Pulmonary artery endothelial cell (primary cell): ENCODE measurements around the gene ACTL7B. TPM values are rescaled to one million over a fixed set of nuclear protein-coding genes. Genes with fewer than 3 reads are reported as not detected.
A peak's percentile ranks its signal among the peaks of the same experiment; 100 is the strongest.
"Not testable (repeated sequence)": the region's sequence is repeated elsewhere in the genome, so short reads cannot be mapped to it uniquely, and the experiment has no call there.

Experiments
- DNase-seq: peaks from one replicate; pipeline ENCODE4 v3.0.0-alpha.2; 2011; ENCODE audit warnings: low read depth, low spot score
- total RNA-seq: library from RNA; depleted of rRNA; stranded (reverse); fragments of >200 nt; gene quantifications from 2 replicates; pipeline ENCODE4 v1.2.3, GENCODE V29; 2014

ACTL7B gene
- under 0.01 TPM in 1 of 2 replicates, not detected in the other for total RNA-seq

GRCh38 chr9:108855888-108856287, at the start of gene ACTL7B:
Gene ACTL7B, minus strand, starts transcription at chr9:108855986. Its CDS starts 56 bp downstream, at chr9:108855930.
- no peak for DNase-seq

DNA sequence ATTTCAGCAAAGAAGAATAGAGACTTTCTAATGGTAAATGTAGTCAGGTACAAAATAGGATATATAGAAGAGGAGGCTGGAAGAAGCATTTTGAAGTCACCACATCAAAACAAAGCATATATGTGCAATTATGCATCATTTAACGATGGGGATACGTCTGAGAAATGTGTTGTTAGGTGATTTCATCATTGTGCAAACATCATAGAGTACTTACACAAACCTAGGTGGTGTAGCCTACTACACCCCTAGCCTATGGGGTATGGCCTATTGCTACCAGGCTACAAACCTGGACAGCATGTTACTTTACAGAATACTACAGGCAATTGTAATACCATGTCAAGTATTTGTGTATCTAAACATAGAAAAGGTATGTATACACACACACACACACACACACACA, 49.7 kb upstream of the ACTL7B start:
- no peak for DNase-seq

- no peak for DNase-seq
Observed at GRCh38 chr9:108904161-108904560, 48.4 kb upstream of the ACTL7B start.

GRCh38 chr9:108903420-108904103, 47.8 kb upstream of the ACTL7B start:
- DNase-seq, result no peak

DNA sequence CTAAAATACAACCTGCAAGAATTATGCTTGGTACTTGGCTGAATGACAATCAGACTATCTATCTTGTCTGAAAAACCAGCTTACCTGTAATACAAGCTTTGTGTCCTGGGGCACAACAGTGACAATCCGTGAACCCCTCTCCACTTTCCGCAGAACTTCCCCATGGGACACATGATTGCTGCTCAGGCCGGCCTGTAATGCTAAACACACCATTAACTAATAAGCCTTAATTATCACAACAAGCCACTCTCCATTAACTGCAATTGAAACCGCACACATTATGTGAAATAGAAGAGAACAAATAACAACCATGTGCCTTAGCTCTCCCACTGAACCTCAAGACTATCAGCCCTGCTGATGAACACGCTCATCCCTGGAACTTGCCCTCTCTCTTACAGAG, 44.4 kb upstream of the ACTL7B start:
- DNase-seq, result no peak

- DNase-seq, result not testable (repeated sequence)
Observed at GRCh38 chr9:108899023-108899695, 43.4 kb upstream of the ACTL7B start.

DNA sequence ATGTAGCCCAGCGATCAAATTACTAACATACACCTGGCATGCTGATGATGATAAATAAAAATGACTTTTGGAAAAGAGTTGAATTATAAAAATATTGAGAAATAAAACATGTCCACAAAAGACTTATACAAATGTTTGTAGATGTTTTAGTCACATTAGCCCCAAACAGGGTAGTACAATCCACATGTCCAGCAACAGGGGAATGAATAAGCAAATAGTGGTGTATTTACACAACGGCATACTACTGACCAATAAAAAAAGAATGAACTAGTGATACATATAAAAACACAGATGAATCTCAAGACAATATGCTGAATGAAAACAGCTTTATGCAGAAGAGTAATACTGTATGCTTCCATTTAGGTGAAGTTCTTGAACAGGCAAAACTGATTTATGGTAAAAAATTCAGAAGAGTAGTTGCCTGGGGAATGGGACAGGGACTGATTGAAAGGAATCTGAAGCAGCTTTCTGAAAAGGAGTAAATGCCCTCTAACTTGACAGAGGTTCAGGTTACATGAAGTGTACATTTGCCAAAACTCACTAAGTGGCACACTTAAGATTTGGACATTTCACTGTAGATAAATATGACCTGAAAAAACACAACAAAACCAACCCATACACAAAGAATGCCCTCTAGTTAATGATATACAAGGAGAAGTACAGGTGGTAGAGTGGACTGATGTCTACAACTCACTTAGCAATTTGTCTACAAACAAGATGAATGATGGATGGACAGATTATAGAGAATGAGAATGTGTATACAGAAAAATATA, 41.7 kb upstream of the ACTL7B start:
- no peak for DNase-seq

GRCh38 chr9:108894225-108894997, 38.6 kb upstream of the ACTL7B start:
- DNase-seq, result no peak

- no peak for DNase-seq
Observed at GRCh38 chr9:108889649-108890067, 33.9 kb upstream of the ACTL7B start.

DNA sequence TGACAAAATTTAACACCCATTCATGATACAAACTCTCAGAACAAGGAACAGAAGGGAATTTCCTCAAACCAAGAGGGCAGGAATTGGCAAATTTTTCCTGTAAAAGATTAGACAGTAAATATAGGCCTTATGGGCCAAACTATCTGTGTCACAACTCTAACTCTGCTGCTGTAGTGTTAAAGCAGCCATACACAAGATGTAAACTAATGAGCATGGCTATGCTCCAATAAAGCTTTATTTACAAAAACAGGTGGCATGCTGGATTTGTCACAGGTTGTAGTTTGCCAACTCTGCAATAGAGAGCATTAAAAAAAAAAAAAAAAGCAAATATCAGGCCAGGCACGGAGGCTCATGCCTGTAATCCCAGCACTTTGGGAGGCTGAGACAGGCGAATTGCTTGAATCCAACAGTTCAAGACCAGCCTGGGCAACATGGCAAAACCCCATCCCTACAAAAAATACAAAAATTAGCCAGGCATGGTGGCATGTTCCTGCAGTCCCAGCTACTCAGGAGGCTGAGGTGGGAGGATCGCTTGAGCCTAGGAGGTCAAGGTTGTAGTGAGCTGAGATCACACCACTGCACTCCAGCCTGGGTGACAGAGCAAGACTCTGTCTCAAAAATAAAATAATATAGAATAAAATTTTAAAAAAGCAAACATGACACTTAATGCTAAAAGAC, 30.9 kb upstream of the ACTL7B start:
- DNase-seq, result not testable (repeated sequence)

DNA sequence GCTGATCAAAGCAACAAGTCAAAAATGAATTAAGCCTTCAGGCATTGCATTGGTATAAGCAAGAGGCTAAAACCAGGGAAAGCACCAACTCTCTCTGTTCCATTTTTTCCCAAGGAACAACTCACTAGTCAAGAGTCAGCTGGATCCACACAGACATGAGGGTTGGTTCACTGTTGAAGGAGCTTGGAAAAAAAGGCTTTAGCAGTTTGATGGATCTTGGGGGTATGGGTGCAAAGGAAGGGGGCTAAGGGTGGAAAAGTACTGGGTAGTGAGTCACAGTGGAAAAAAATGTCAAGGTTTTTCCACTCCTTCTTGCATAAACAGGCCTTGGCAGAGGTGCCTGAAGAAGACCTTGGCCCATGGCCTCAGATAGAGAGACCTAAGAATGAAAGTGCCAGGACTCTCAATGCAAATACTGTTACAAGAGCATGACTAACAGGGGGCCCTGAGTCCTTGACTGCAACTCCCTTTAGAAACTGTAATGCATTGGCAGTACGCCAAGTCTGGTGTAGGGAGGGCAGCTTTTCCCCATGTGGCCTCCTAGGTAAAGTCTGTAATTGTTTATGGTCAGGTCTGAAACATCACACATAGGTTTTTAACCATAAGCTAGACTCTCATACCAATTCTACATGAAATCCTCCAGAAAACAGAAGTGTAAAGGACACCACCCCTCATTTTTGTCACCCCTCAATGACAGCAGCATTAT, 30.0 kb upstream of the ACTL7B start:
- DNase-seq, result peak; percentile 11

DNA sequence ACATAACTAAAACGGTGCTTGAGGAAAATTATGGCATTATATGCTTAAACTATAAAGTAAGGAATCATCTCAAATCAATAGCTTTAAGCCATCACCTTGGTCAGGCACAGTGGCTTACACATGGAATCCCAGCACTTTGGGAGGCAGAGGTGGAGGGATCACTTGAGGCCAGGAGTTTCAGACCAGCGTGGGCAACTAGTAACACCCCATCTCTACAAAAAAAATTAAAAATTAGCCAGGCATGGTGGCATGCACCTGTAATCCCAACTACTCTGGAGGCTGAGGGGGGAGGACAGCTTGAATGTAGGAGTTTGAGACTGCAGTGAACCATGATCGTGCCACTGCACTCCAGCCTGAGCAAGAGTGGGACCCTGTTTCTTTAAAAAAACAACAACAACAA, 28.9 kb upstream of the ACTL7B start:
- DNase-seq, result no peak

DNA sequence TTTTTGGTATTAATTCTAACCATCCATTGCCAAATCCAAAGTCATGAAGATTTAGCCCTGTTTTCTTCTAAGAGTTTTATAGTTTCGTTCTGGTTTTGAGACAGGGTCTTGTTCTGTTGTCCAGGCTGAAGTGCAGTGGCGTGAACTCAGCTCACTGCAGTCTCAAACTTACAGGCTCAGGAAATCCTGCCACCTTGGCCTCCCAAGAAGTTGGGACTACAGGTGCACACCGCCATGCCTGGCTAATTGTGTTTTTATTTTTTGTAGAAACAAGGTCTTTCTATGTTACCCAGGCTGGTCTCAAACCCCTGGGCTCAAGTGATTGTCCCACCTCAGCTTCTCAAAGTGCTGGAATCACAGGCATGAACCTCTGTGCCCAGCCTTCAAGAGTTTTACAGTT, 27.3 kb upstream of the ACTL7B start:
- no peak for DNase-seq

- no peak for DNase-seq
Observed at GRCh38 chr9:108882052-108882888, 26.5 kb upstream of the ACTL7B start.

DNA sequence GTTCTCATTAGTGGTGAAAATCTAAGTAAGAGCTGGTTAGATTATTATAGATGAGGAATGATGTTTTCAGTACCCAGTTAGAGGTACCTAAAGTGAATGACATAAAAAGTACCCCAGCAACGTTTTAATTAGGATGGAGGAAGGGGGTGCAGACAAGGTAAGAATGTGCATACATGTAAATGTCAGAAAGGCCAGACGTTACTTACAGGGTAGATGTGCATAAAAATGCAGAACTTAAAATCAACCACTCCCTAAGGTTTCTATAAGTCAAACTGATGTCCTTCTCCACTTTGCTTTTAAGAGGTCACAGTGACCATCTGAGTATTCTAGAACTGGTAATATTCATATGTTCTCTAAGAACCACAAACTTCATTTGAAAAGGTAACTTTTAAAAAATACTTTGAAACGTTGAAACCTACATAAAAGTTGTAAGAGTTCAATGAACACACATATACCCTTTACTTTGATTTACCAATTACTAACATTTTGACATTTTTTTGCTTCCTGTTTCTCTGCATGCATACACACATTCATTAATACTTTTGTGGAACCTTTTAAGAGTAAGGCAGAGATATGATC, 25.0 kb upstream of the ACTL7B start:
- DNase-seq, result no peak

- DNase-seq, result no peak
Observed at GRCh38 chr9:108877524-108877923, 21.7 kb upstream of the ACTL7B start.

- no peak for DNase-seq
Observed at GRCh38 chr9:108876425-108876824, 20.6 kb upstream of the ACTL7B start.

- DNase-seq, result no peak
Observed at GRCh38 chr9:108874058-108874788, 18.4 kb upstream of the ACTL7B start.
